Measurements from ENCODE around the gene SPON1.
"Not testable (repeated sequence)": the region's sequence is repeated elsewhere in the genome, so short reads cannot be mapped to it uniquely, and the experiment has no call there.

SPON1 gene

GRCh38 chr11:13984616-13985450 lies 22.3 kb downstream of the SPON1 start:
- no peak for DNase-seq (ENCODE audit: low read depth)

GRCh38 chr11:13986695-13987094 lies 24.2 kb downstream of the SPON1 start:
- DNase-seq (ENCODE audit: low read depth): not testable (repeated sequence)

- DNase-seq (ENCODE audit: low read depth): not testable (repeated sequence)
Measured at GRCh38 chr11:13992158-13992856, 29.8 kb downstream of the SPON1 start.

GRCh38 chr11:13993096-13993765 lies 30.7 kb downstream of the SPON1 start:
- DNase-seq (ENCODE audit: low read depth): no peak

- no peak for DNase-seq (ENCODE audit: low read depth)
Measured at GRCh38 chr11:13997881-13998280, 35.4 kb downstream of the SPON1 start.

GRCh38 chr11:13999704-14000103 lies 37.2 kb downstream of the SPON1 start:
- no peak for DNase-seq (ENCODE audit: low read depth)

GRCh38 chr11:14001597-14001996 lies 39.1 kb downstream of the SPON1 start:
- DNase-seq (ENCODE audit: low read depth): no peak

- DNase-seq (ENCODE audit: low read depth): no peak
Measured at GRCh38 chr11:14007566-14007965, 45.0 kb downstream of the SPON1 start.

- no peak for DNase-seq (ENCODE audit: low read depth)
Measured at GRCh38 chr11:14010665-14011064, 48.1 kb downstream of the SPON1 start.

GRCh38 chr11:14012846-14013245 lies 50.3 kb downstream of the SPON1 start:
- no peak for DNase-seq (ENCODE audit: low read depth)

- no peak for DNase-seq (ENCODE audit: low read depth)
Measured at GRCh38 chr11:14015711-14016110, 53.2 kb downstream of the SPON1 start.

GRCh38 chr11:14018441-14018840 lies 55.9 kb downstream of the SPON1 start:
- no peak for DNase-seq (ENCODE audit: low read depth)

GRCh38 chr11:14021738-14022137 lies 59.2 kb downstream of the SPON1 start:
- DNase-seq (ENCODE audit: low read depth): no peak

GRCh38 chr11:14022251-14022650 lies 59.7 kb downstream of the SPON1 start:
- DNase-seq (ENCODE audit: low read depth): no peak

GRCh38 chr11:14022821-14023220 lies 60.3 kb downstream of the SPON1 start:
- DNase-seq (ENCODE audit: low read depth): no peak

GRCh38 chr11:14026961-14027360 lies 64.4 kb downstream of the SPON1 start:
- DNase-seq (ENCODE audit: low read depth): no peak

- no peak for DNase-seq (ENCODE audit: low read depth)
Measured at GRCh38 chr11:14027525-14027924, 65.0 kb downstream of the SPON1 start.

- no peak for DNase-seq (ENCODE audit: low read depth)
Measured at GRCh38 chr11:14029440-14029839, 66.9 kb downstream of the SPON1 start.

GRCh38 chr11:14029971-14030920 lies 67.7 kb downstream of the SPON1 start:
- DNase-seq (ENCODE audit: low read depth): no peak

GRCh38 chr11:14035526-14035925 lies 73.0 kb downstream of the SPON1 start:
- DNase-seq (ENCODE audit: low read depth): not testable (repeated sequence)

- DNase-seq (ENCODE audit: low read depth): no peak
Measured at GRCh38 chr11:14036469-14036868, 73.9 kb downstream of the SPON1 start.

GRCh38 chr11:14041040-14041439 lies 78.5 kb downstream of the SPON1 start:
- DNase-seq (ENCODE audit: low read depth): no peak
